Mucosa of gallbladder (tissue), 1 donor: ENCODE results near the gene FBXL5. TPM values are rescaled to one million over a fixed set of nuclear protein-coding genes. Genes with fewer than 3 reads are reported as not detected.
A peak's percentile ranks its signal among the peaks of the same experiment; 100 is the strongest.

Source experiments
- DNase-seq: peaks from one replicate; pipeline ENCODE4 v3.0.0-alpha.2; 2020; ENCODE audit warnings: low spot score
- total RNA-seq: library from RNA; stranded (reverse); gene quantifications from one replicate; pipeline ENCODE4 v1.2.1, GENCODE V29; 2021
- donor health status: DM: no; HTN: no; CAD: no.

Gene FBXL5
- 93.5 TPM for total RNA-seq

GRCh38 chr4:15655223-15656037, at the start of gene FBXL5:
TSS of gene FBXL5 (minus strand) at chr4:15655357. CDS start at chr4:15655287, 70 bp downstream.
- peak; percentile 82 for DNase-seq

GRCh38 chr4:15704129-15704528, 49.0 kb upstream of the FBXL5 start:
- no peak for DNase-seq

- no peak for DNase-seq
Observed at GRCh38 chr4:15703439-15703838, 48.3 kb upstream of the FBXL5 start.

GRCh38 chr4:15702941-15703403, 47.8 kb upstream of the FBXL5 start, which contains the start of gene BST1:
TSS of gene BST1 (plus strand) at chr4:15703065. CDS start at chr4:15703145, 80 bp downstream.
- DNase-seq: peak; percentile 68

GRCh38 chr4:15696866-15697265, 41.7 kb upstream of the FBXL5 start:
- no peak for DNase-seq

- no peak for DNase-seq
Observed at GRCh38 chr4:15695729-15696128, 40.6 kb upstream of the FBXL5 start.

- DNase-seq: no peak
Observed at GRCh38 chr4:15695240-15695699, 40.1 kb upstream of the FBXL5 start.

GRCh38 chr4:15694431-15694830, 39.3 kb upstream of the FBXL5 start:
- no peak for DNase-seq

GRCh38 chr4:15692602-15693001, 37.4 kb upstream of the FBXL5 start:
- DNase-seq: no peak

GRCh38 chr4:15691346-15692135, 36.4 kb upstream of the FBXL5 start:
- DNase-seq: no peak

GRCh38 chr4:15690020-15690809, 35.1 kb upstream of the FBXL5 start:
- no peak for DNase-seq

GRCh38 chr4:15689540-15689939, 34.4 kb upstream of the FBXL5 start:
- no peak for DNase-seq

- no peak for DNase-seq
Observed at GRCh38 chr4:15688051-15688450, 32.9 kb upstream of the FBXL5 start.

- DNase-seq: no peak
Observed at GRCh38 chr4:15684498-15684897, 29.3 kb upstream of the FBXL5 start.

- no peak for DNase-seq
Observed at GRCh38 chr4:15683143-15683495, 28.0 kb upstream of the FBXL5 start.

- no peak for DNase-seq
Observed at GRCh38 chr4:15682242-15683142, 27.3 kb upstream of the FBXL5 start.

- peak; percentile 99 for DNase-seq
Observed at GRCh38 chr4:15681372-15682241, 26.4 kb upstream of the FBXL5 start, which contains the start of gene FAM200B. TSS of gene FAM200B (plus strand) at chr4:15681827. CDS start at chr4:15686978, 5,151 bp downstream.

- DNase-seq: no peak
Observed at GRCh38 chr4:15681067-15681371, 25.9 kb upstream of the FBXL5 start.

GRCh38 chr4:15677507-15677988, 22.4 kb upstream of the FBXL5 start:
- DNase-seq: peak; percentile 72

- DNase-seq: no peak
Observed at GRCh38 chr4:15676899-15677298, 21.7 kb upstream of the FBXL5 start.
